ENCODE results near the gene SYT8. TPM values are rescaled to one million over a fixed set of nuclear protein-coding genes. Genes with fewer than 3 reads are reported as not detected.

Gene SYT8
- total and polyA plus RNA-seq, 2 of the 8 experiments (the other 6 are each of a cell fraction or from before 2014, with no cell fraction given), result not detected

GRCh38 chr11:1838077-1838425 lies 3.3 kb downstream of the SYT8 start:
- Histone ChIP-seq H3K4me1 (replicated peaks in 1 of 4; ENCODE audit: control insufficient read depth in 3 of 4, insufficient read depth in 4 of 4, low read length in 3 of 4) (peaks cover 0 to 2% (median under 1%) of the 10 kb centered on the region in 4 experiments; a peak in 3 of 7 replicates), H2BK5ac (ENCODE audit: low read depth, low read length) (no peak overlapping the region), H3K4ac (replicated peaks; ENCODE audit: insufficient read length, low read depth, low read length) (no peak overlapping the region), H3K23me2 (ENCODE audit: low read depth, low read length) (no peaks in the 10 kb centered on the region), H4K5ac (ENCODE audit: insufficient read length, low read depth, low read length) (no peak overlapping the region), H2BK15ac (ENCODE audit: low read length) (no peak overlapping the region), H2AK5ac (ENCODE audit: low read depth, low read length) (no peak overlapping the region), H4K8ac (ENCODE audit: extremely low read depth, insufficient read depth, low read length) (no peak overlapping the region), H3K4me2 (ENCODE audit: insufficient read depth in 1 of 2, low read depth in 2 of 2, low read length in 2 of 2) (no peak overlapping the region), H3K36me3 (ENCODE audit: control insufficient read depth in 2 of 4, insufficient read depth in 4 of 4, low read length in 3 of 4) (no peaks in the 10 kb centered on the region), H3K27me3 (replicated peaks in 1 of 4; ENCODE audit: control insufficient read depth in 3 of 4, extremely low read depth in 1 of 4, insufficient read depth in 3 of 4, low read length in 3 of 4) (no peaks in the 10 kb centered on the region; a peak in 2 of 7 replicates), H4K20me1 (replicated peaks in 1 of 2; ENCODE audit: control insufficient read depth in 1 of 2, insufficient read depth in 2 of 2, low read length in 2 of 2) (no peaks in the 10 kb centered on the region), H3K27ac (ENCODE audit: low read depth, low read length) (no peak overlapping the region), H3K14ac (ENCODE audit: insufficient read length) (no peak overlapping the region), H3K18ac (ENCODE audit: extremely low read depth, low read length) (no peak overlapping the region), H3K4me3 (ENCODE audit: extremely low read depth in 1 of 4, insufficient read depth in 2 of 4, low read depth in 3 of 4, low read length in 4 of 4) (no peak overlapping the region), H3K23ac (ENCODE audit: insufficient read length) (no peak overlapping the region), H3K79me1 (ENCODE audit: low read depth, low read length) (no peaks in the 10 kb centered on the region), H4K91ac (replicated peaks; ENCODE audit: insufficient read length, low read length) (peak overlapping the region; percentile 6), H3K9ac (replicated peaks in 1 of 4; ENCODE audit: extremely low read depth in 1 of 4, low read depth in 3 of 4, low read length in 3 of 4) (no peak overlapping the region), H3K56ac (replicated peaks; ENCODE audit: insufficient read length, low read depth, low read length) (no peak overlapping the region), H2AFZ (ENCODE audit: low read length) (no peak overlapping the region), H2BK20ac (ENCODE audit: low read length) (no peak overlapping the region), H3K9me3 (ENCODE audit: insufficient read depth in 2 of 2, low read depth in 1 of 2, low read length in 1 of 2) (no peaks in the 10 kb centered on the region), H3K79me2 (ENCODE audit: control insufficient read depth in 1 of 2, insufficient read depth in 2 of 2, low read length in 2 of 2) (no peaks in the 10 kb centered on the region), H2BK120ac (replicated peaks; ENCODE audit: low read depth, low read length) (no peak overlapping the region), H2BK12ac (ENCODE audit: low read depth, low read length) (no peak overlapping the region)
- DNase-seq (ENCODE audit: low read depth in 1 of 2, low spot score in 2 of 2), result no peak
- FAIRE-seq, result no peak
- ChIA-PET CTCF (ENCODE audit: partially characterized antibody) (interaction anchor here (0.7 to 2.8 kb wide), 10 partner anchors 10 to 321 kb away, joined by 3 to 27 read pairs (median 3); no protein-coding TSS in a partner anchor), POLR2A (ENCODE audit: partially characterized antibody) (no interaction called here)
- 72% methylated on average over 10 of the region's 17 CpGs; no CpG with 5 or more reads in 1 of the 2 experiments for WGBS, 2 experiments (ENCODE audit: extremely low coverage in 1 of 2, insufficient coverage in 1 of 2, insufficient read length in 1 of 2, insufficient replicate concordance in 2 of 2, low coverage in 1 of 2, low lambda C conversion rate in 2 of 2, missing lambda C conversion rate in 1 of 2)
- no peak for TF ChIP-seq RNF2 (IDR thresholded peaks at IDR 0.05; ENCODE audit: borderline replicate concordance, low read depth, low read length, missing control alignments, poor library complexity, severe bottlenecking)
- TF ChIP-seq KDM5A (IDR thresholded peaks at IDR 0.05; ENCODE audit: low read length), result no peak
- TF ChIP-seq SP2 (IDR thresholded peaks at IDR 0.05; ENCODE audit: low read length), result no peak
- no peak for TF ChIP-seq SP1 (IDR thresholded peaks at IDR 0.05; ENCODE audit: low read depth, low read length)
- TF ChIP-seq FOSL1 (IDR thresholded peaks at IDR 0.05; ENCODE audit: insufficient read depth, low read depth, low read length), result no peak
- no peak for TF ChIP-seq NANOG (IDR thresholded peaks at IDR 0.05; ENCODE audit: insufficient read depth, low read depth, low read length, poor library complexity, severe bottlenecking)
- TF ChIP-seq HDAC2 (IDR thresholded peaks at IDR 0.05; ENCODE audit: borderline replicate concordance in 1 of 2, low read depth in 2 of 2, low read length in 2 of 2), result no peak
- TF ChIP-seq CHD1 (IDR thresholded peaks at IDR 0.05; ENCODE audit: low read depth, low read length), result no peak
- TF ChIP-seq, protein P1, sequence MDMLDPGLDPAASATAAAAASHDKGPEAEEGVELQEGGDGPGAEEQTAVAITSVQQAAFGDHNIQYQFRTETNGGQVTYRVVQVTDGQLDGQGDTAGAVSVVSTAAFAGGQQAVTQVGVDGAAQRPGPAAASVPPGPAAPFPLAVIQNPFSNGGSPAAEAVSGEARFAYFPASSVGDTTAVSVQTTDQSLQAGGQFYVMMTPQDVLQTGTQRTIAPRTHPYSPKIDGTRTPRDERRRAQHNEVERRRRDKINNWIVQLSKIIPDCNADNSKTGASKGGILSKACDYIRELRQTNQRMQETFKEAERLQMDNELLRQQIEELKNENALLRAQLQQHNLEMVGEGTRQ (IDR thresholded peaks at IDR 0.05; ENCODE audit: low read length), result no peak
- no peak for TF ChIP-seq ATF2 (IDR thresholded peaks at IDR 0.05; ENCODE audit: low read length)
